Panc1 (cell line): Measurements from ENCODE around the gene RGS6. TPM values are rescaled to one million over a fixed set of nuclear protein-coding genes. Genes with fewer than 3 reads are reported as not detected.

Experiments
- ATAC-seq: fragments of 200-7000 bp; cut with Tn5 transposase; 2 replicates; pipeline ENCODE4 v1.9.1; 2020; ENCODE audit warnings: mild to moderate bottlenecking, moderate library complexity
- BruUV-seq: library from RNA; stranded (reverse); fragments of 400-500 nt; replicated peaks from 2 replicates; lab custom pipeline; 2021; lab: Mats Ljungman, UMichigan
- CTCF ChIA-PET: fragments of 300-600 bp; sonication (Branson Sonifier 250); formaldehyde crosslinking; loops from one replicate; lab custom pipeline; 2022; ENCODE audit warnings: antibody characterized with exemption; lab: Charles Lee
- POLR2A ChIA-PET: fragments of 300-600 bp; sonication (Branson Sonifier 250); formaldehyde crosslinking; loops from one replicate; lab custom pipeline; 2022; ENCODE audit warnings: antibody characterized with exemption; lab: Charles Lee
- DNase-seq: peaks from one replicate; pipeline ENCODE4 v3.0.0-alpha.2; 2010; ENCODE audit warnings: low read depth, low spot score
- H3K27ac ChIP-seq: 2 replicates; pipeline ENCODE4 v1.5.1; 2011; ENCODE audit warnings: mild to moderate bottlenecking, low read length, inconsistent platforms
- H3K27me3 ChIP-seq: fragments of 200-500 bp; sonication (Bioruptor generic); 2 replicates; pipeline ENCODE4 v1.6.0; 2014; ENCODE audit warnings: low read length, inconsistent platforms; ENCODE audit not compliant: control insufficient read depth, insufficient read depth
- H3K36me3 ChIP-seq: fragments of 200-500 bp; sonication (Bioruptor generic); 2 replicates; pipeline ENCODE4 v1.5.1; 2014; ENCODE audit warnings: inconsistent platforms, mild to moderate bottlenecking, low read length, moderate library complexity; ENCODE audit not compliant: control insufficient read depth, insufficient read depth
- H3K4me1 ChIP-seq: 2 replicates; pipeline ENCODE4 v1.5.1; 2011; ENCODE audit warnings: inconsistent platforms, mild to moderate bottlenecking, low read length, moderate library complexity; ENCODE audit not compliant: control insufficient read depth, insufficient read depth
- H3K4me3 ChIP-seq, 2 experiments: 2 replicates each; pipeline ENCODE4 v1.5.1; 2011 to 2012; ENCODE audit warnings: low read depth in 2 of 2, low read length in 2 of 2, mild to moderate bottlenecking in 2 of 2, inconsistent platforms in 1 of 2, moderate library complexity in 1 of 2
- H3K9me3 ChIP-seq: fragments of 200-500 bp; sonication (Bioruptor generic); 2 replicates; pipeline ENCODE4 v1.5.1; 2014; ENCODE audit warnings: low read depth, mild to moderate bottlenecking, inconsistent platforms, low read length, moderate library complexity; ENCODE audit not compliant: control insufficient read depth, insufficient read depth
- CTCF ChIP-seq: fragments of 450-650 bp; IDR thresholded peaks from 2 replicates; pipeline ENCODE4 v1.5.1; 2017; ENCODE audit warnings: mild to moderate bottlenecking
- POLR2AphosphoS5 ChIP-seq: IDR thresholded peaks from 2 replicates; pipeline ENCODE4 v1.6.1; 2012; ENCODE audit warnings: mild to moderate bottlenecking, low read depth, low read length, moderate library complexity
- REST ChIP-seq, 2 experiments: IDR thresholded peaks; 2 replicates each; pipeline ENCODE4 v1.6.1; 2011 to 2012; ENCODE audit warnings: low read depth in 2 of 2, control low read depth in 1 of 2, low read length in 1 of 2, mild to moderate bottlenecking in 1 of 2, moderate library complexity in 1 of 2; ENCODE audit not compliant: insufficient read depth in 1 of 2
- SIN3A ChIP-seq: IDR thresholded peaks from 2 replicates; pipeline ENCODE4 v1.6.1; 2012; ENCODE audit warnings: low read depth, mild to moderate bottlenecking, low read length, moderate library complexity, borderline replicate concordance; ENCODE audit not compliant: insufficient read depth
- TCF7L2 ChIP-seq: IDR thresholded peaks from 2 replicates; pipeline ENCODE4 v1.6.1; 2011; ENCODE audit warnings: mild to moderate bottlenecking, low read depth, low read length, inconsistent platforms
- in situ Hi-C: cut with HindIII; loops from 2 replicates; pipeline ENCODE4 v1.10.0; 2016; ENCODE audit warnings: low sequenced_read_pairs, low pct_unique_long_range_greater_than_20kb
- intact Hi-C: fragments of 100-400 bp; cut with micrococcal nuclease; formaldehyde crosslinking; loops from one replicate; pipeline ENCODE4 v1.10.0; 2022; ENCODE audit not compliant: unreplicated experiment
- total RNA-seq: library from RNA; stranded (reverse); gene quantifications from one replicate; pipeline ENCODE4 v1.2.1, GENCODE V29; 2021; ENCODE audit not compliant: unreplicated experiment

The RGS6 gene
- total RNA-seq, 1 experiment from 2014 or later: not detected

DNA sequence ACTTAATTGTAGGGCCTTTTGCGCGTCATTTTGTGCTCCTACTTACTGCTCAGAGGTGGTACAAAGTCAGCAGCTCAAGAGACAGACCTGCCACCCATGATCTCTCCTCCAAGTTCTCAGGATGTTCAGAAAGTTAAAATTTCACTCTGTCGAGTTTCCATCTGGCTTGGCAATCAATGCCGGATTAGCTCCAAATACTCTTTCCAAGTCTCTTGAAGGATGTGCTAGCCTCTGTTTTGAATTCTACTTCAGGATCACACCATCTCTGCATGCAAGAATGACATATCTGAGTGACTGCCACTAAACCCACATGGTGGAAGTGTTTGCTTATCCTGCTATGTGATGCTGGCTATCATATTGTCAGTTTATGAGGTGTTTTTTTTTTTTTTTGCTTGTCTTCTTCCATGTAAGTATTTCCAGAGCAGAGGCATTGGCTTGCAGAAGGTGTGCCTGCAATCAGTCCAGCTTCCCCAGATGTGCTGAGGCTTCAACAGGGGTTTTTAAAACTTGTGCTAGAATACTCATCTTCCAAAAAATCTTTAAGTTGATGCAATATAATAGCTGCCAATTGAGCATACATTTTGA lies 125.6 kb downstream of the RGS6 start:
- no TSS peak for BruUV-seq
- ChIA-PET POLR2A (no interaction called here), CTCF (no interaction called here)
- intact Hi-C loops: no loop called here
- ATAC-seq (no peak), DNase-seq (no peak)
- Histone ChIP-seq H3K36me3 (no peaks in the 10 kb centered on the region), H3K4me1 (no peaks in the 10 kb centered on the region), H3K9me3 (no peaks in the 10 kb centered on the region), H3K27ac (no peak overlapping the region), H3K4me3 (no peak overlapping the region), H3K27me3 (no peaks in the 10 kb centered on the region)
- in situ Hi-C loops: no loop called here
- TF ChIP-seq REST (IDR thresholded peaks at IDR 0.05; ENCODE audit: insufficient read depth in 1 of 2, low read depth in 2 of 2, low read length in 1 of 2) (no peak), POLR2AphosphoS5 (no peak)

DNA sequence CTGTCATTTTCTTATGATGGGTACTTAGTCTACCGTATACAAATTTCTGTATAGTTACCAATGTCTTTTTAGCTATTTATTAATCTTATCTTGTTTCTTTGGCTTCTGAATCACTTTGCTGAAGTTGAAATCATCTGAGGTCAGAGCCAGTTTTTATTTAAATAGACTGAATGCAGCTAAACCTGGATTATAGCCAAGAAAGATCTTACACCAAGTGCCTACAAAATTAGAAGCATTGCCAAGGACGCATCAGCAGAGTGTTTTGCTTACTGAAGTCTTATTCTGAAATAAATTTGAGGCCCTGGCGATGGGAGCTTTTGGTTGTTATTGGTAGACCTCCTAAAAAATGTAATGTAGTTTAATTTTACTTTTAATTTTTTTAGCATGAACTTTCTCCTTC lies 128.2 kb downstream of the RGS6 start:
- Histone ChIP-seq H3K27ac (no peak overlapping the region), H3K4me3 (no peak overlapping the region), H3K9me3 (no peaks in the 10 kb centered on the region), H3K27me3 (no peaks in the 10 kb centered on the region), H3K36me3 (no peaks in the 10 kb centered on the region), H3K4me1 (no peaks in the 10 kb centered on the region)
- CTCF ChIA-PET: no interaction called here
- intact Hi-C loops (no loop called here), in situ Hi-C loops (no loop called here)
- DNase-seq (no peak), ATAC-seq (no peak)
- POLR2A ChIA-PET: no interaction called here
- TF ChIP-seq TCF7L2: no peak
- no peak for TF ChIP-seq CTCF
- TF ChIP-seq REST (IDR thresholded peaks at IDR 0.05; ENCODE audit: insufficient read depth in 1 of 2, low read depth in 2 of 2, low read length in 1 of 2): no peak
- no peak for TF ChIP-seq SIN3A
- TF ChIP-seq POLR2AphosphoS5: no peak
- BruUV-seq: no TSS peak
